GM19463 (cell line): ENCODE data around the gene VCL.
A peak's percentile ranks its signal among the peaks of the same experiment; 100 is the strongest.
"Not testable (repeated sequence)": the region's sequence is repeated elsewhere in the genome, so short reads cannot be mapped to it uniquely, and the experiment has no call there.

Experiments used
- ATAC-seq: cut with Tn5 transposase; IDR thresholded peaks from one replicate; pipeline ENCODE4 v1.9.1; 2021; ENCODE audit warnings: mild to moderate bottlenecking, moderate library complexity; ENCODE audit not compliant: unreplicated experiment

VCL gene

GRCh38 chr10:74035303-74035702 lies 37.4 kb downstream of the VCL start:
- ATAC-seq = no peak

- ATAC-seq = no peak
These were observed 38.6 kb downstream of the VCL start for GRCh38 chr10:74036474-74036873.

GRCh38 chr10:74039561-74040145 lies 41.7 kb downstream of the VCL start:
- no peak for ATAC-seq

- no peak for ATAC-seq
These were observed 42.5 kb downstream of the VCL start for GRCh38 chr10:74040200-74041126.

- ATAC-seq = no peak
These were observed 46.5 kb downstream of the VCL start for GRCh38 chr10:74044419-74044818.

- no peak for ATAC-seq
These were observed 49.4 kb downstream of the VCL start for GRCh38 chr10:74047304-74047703.

- ATAC-seq = no peak
These were observed 50.0 kb downstream of the VCL start for GRCh38 chr10:74047871-74048270.

GRCh38 chr10:74048433-74048832 lies 50.5 kb downstream of the VCL start:
- no peak for ATAC-seq

- no peak for ATAC-seq
These were observed 52.0 kb downstream of the VCL start for GRCh38 chr10:74049955-74050354.

- no peak for ATAC-seq
These were observed 52.7 kb downstream of the VCL start for GRCh38 chr10:74050653-74051052.

- no peak for ATAC-seq
These were observed 53.9 kb downstream of the VCL start for GRCh38 chr10:74051736-74052342.

- no peak for ATAC-seq
These were observed 55.1 kb downstream of the VCL start for GRCh38 chr10:74052994-74053393.

GRCh38 chr10:74055383-74056049 lies 57.6 kb downstream of the VCL start:
- no peak for ATAC-seq

GRCh38 chr10:74056050-74056818 lies 58.3 kb downstream of the VCL start:
- ATAC-seq = peak; percentile 44

GRCh38 chr10:74058071-74058470 lies 60.2 kb downstream of the VCL start:
- no peak for ATAC-seq

- ATAC-seq = no peak
These were observed 60.7 kb downstream of the VCL start for GRCh38 chr10:74058658-74059057.

GRCh38 chr10:74061104-74061503 lies 63.2 kb downstream of the VCL start:
- no peak for ATAC-seq

GRCh38 chr10:74061978-74062377 lies 64.1 kb downstream of the VCL start:
- not testable (repeated sequence) for ATAC-seq

GRCh38 chr10:74063256-74063655 lies 65.3 kb downstream of the VCL start:
- ATAC-seq = no peak
